ENCODE results near the gene MAPKAPK2. TPM values are rescaled to one million over a fixed set of nuclear protein-coding genes. Genes with fewer than 3 reads are reported as not detected.
A peak's percentile ranks its signal among the peaks of the same experiment; 100 is the strongest.
"Not testable (repeated sequence)": the region's sequence is repeated elsewhere in the genome, so short reads cannot be mapped to it uniquely, and the experiment has no call there.

The MAPKAPK2 gene
- total RNA-seq, 2 donors from 2014 or later = 101 to 102 TPM

DNA sequence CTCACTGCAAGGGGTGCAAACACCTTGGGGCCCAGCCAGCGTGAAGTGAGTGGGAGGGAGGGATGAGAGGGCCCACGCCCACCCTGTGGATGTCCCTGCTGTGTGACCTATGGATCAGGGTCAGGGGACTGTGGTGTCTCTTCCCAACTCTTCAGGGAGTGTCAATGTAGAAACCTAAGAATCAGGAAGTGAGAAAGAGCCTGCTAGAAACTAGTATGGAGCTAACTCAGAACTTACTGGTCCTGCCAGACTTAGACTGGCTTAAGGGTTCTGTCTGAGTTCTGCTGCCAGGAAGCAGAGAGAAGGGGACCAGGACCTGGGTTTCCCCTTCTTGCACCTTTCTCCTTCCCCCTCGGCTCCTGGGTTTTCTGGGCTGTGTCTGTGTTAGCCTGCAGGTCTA lies 89.4 kb downstream of the MAPKAPK2 start:
- peaks cover 40% of the 10 kb centered on the region for H3K27me3 Mint-ChIP-seq (ENCODE audit: low read depth)
- H3K4me3 Mint-ChIP-seq = no peak overlapping the region
- no peaks in the 10 kb centered on the region for H3K9me3 Mint-ChIP-seq
- no peak overlapping the region for H3K27ac Mint-ChIP-seq
- peaks cover 50% of the 10 kb centered on the region for H3K4me1 Mint-ChIP-seq (ENCODE audit: low read depth)
- ATAC-seq (replicated peaks in 1 of 2) = no peak
- no peaks in the 10 kb centered on the region for H3K36me3 Mint-ChIP-seq (ENCODE audit: insufficient read depth in 2 of 2)
- no peak for DNase-seq

DNA sequence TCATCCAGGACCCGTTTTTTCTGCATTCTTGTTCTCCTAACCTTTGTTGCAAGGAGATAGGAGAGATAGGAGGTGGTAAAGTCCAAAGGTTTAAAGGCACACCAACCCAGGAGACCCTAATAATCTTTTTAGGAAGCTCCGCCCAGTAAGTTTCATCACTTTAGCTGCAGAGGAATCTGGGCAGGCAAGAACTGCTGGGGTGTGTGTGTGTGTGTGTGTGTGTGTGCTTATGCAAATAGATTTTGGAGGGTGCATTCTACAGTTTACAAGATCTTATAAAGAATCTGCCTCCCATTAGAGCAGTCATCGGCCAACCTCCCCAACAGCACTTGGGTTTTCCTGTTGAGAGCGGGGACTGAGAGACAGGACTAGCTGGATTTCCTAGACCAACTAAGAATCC lies 91.5 kb downstream of the MAPKAPK2 start:
- Mint-ChIP-seq H3K27me3 (ENCODE audit: low read depth) (peaks cover 27% of the 10 kb centered on the region), H3K9me3 (no peaks in the 10 kb centered on the region), H3K36me3 (ENCODE audit: insufficient read depth in 2 of 2) (no peaks in the 10 kb centered on the region), H3K4me1 (ENCODE audit: low read depth) (peaks cover 29% of the 10 kb centered on the region), H3K27ac (no peak overlapping the region), H3K4me3 (no peak overlapping the region)
- DNase-seq = no peak
- ATAC-seq (replicated peaks in 1 of 2) = no peak

DNA sequence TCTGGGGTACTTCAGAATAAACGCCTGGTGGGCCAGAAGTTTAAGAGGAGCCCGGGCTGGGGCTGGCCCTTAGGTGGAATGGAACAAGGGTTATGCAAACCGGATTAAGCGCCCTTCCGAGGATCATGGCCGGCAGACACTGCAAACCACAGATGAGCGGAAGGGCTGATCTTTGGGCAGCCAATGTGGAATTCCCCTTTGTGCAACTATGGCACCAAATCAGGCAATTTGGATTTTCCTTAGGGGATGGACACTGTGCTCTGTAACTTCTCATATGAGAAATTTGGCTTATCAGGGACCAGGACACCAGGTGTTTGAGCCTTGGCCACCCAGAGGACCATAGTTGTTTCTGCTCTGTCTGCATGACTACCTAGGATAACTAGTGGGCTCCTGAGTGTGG lies 93.3 kb downstream of the MAPKAPK2 start:
- Mint-ChIP-seq H3K4me3 (no peak overlapping the region), H3K4me1 (ENCODE audit: low read depth) (peaks cover 22% of the 10 kb centered on the region), H3K27me3 (ENCODE audit: low read depth) (peaks cover 11% of the 10 kb centered on the region), H3K27ac (no peak overlapping the region), H3K9me3 (no peaks in the 10 kb centered on the region), H3K36me3 (ENCODE audit: insufficient read depth in 2 of 2) (no peaks in the 10 kb centered on the region)
- ATAC-seq (replicated peaks in 1 of 2) (no peak), DNase-seq (no peak)

DNA sequence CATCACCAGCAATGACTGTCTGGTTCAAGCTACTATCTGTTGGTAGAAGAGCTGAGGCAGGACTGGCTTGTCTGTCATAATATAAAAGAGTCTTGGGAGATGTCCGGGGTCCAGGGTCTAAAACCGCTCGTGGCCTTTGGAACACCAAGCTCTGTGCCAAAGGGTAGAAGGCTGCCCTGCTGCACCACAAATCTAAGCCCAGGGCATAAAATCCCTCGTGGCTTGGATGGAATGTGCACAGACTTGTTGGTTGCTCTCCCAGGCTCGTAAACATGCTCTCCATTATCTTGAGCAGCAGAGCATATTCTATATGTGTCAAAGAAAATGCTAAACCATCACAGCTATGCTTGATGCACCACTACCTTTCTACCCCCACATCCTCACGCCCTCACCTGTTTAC lies 94.2 kb downstream of the MAPKAPK2 start:
- not testable (repeated sequence) for DNase-seq; ATAC-seq (replicated peaks in 1 of 2); H3K4me3 Mint-ChIP-seq; H3K36me3 Mint-ChIP-seq (ENCODE audit: insufficient read depth in 2 of 2); H3K9me3 Mint-ChIP-seq; H3K27ac Mint-ChIP-seq; H3K27me3 Mint-ChIP-seq (ENCODE audit: low read depth)
- H3K4me1 Mint-ChIP-seq (ENCODE audit: low read depth) = peaks cover 22% of the 10 kb centered on the region

DNA sequence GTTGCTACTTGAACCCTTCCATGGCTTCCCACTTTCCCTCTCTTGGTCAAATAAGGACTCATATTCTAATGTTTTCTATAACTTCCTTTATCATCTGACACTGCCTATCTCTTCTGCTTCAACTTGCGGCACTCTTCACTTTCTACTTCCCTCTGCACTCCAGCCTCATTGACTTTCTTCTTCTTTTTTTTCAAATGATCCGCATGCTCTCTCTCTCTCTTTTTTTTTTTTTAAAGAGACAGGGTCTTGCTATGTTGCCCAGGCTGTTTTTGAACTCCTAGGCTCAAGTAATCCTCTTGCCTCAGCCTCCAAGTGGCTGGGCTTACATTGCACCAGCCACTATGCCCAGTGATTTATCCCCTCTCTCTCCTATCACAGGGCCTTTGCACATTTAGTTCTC lies 94.9 kb downstream of the MAPKAPK2 start:
- Mint-ChIP-seq H3K27ac (no peak overlapping the region), H3K36me3 (ENCODE audit: insufficient read depth in 2 of 2) (peaks cover 0 to under 1% of the 10 kb centered on the region in 2 donors), H3K27me3 (ENCODE audit: low read depth) (peaks cover under 1% of the 10 kb centered on the region), H3K4me1 (ENCODE audit: low read depth) (peaks cover 26% of the 10 kb centered on the region), H3K4me3 (no peak overlapping the region), H3K9me3 (no peaks in the 10 kb centered on the region)
- ATAC-seq (replicated peaks in 1 of 2) = no peak
- DNase-seq = no peak

DNA sequence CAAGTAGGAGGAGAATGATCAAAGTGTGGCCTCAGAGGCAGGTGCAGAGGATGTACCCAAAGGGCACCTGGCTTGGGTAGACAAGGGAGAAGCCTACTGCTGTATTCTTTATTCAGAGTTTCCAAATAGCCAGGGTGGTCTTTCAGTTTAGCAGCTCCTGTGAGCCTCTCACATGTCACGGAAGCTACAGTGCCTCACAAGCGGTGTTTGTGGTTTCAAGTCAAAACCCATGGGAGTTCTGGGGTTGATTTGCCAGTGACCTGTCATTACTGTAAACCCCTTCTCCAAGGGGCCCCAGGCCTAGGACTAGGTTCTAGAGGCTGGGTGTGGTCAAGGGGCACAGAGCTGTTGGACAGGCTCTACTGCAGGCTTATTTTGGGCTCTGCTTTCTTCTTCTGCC lies 97.7 kb downstream of the MAPKAPK2 start:
- no peaks in the 10 kb centered on the region for H3K9me3 Mint-ChIP-seq
- H3K4me1 Mint-ChIP-seq (ENCODE audit: low read depth) = peaks cover 54% of the 10 kb centered on the region
- DNase-seq (peak in 1 of 2 donors; percentile 49), ATAC-seq (replicated peaks in 1 of 2) (peak; percentile 17 to 35)
- H3K4me3 Mint-ChIP-seq = peak overlapping the region; percentile 4 to 57
- peaks cover 16% of the 10 kb centered on the region for H3K27me3 Mint-ChIP-seq (ENCODE audit: low read depth)
- H3K27ac Mint-ChIP-seq = no peak overlapping the region
- H3K36me3 Mint-ChIP-seq (ENCODE audit: insufficient read depth in 2 of 2) = peaks cover 0 to 1% of the 10 kb centered on the region in 2 donors

DNA sequence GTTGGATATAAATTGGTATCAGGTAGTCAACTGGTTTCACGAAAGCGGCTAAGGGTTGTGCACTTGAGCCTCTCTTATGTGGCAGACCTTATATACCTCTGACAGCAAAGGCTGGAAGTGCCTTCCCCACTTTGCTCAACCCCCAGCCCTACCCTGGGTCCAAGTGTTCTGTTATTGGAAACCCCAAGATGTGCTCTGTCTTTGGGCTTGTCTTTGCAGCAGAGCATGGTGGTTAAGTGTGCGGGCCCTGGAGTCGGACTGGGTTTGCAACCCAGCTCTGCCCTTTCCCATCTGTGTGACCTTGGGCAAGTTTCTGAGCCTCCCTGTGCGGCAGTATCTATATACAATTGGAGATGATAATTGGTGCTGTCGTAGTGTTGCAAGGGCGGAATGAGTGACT lies 98.8 kb downstream of the MAPKAPK2 start:
- no peak for ATAC-seq (replicated peaks in 1 of 2)
- peaks cover 25% of the 10 kb centered on the region for H3K27me3 Mint-ChIP-seq (ENCODE audit: low read depth)
- H3K27ac Mint-ChIP-seq = no peak overlapping the region
- peaks cover 62% of the 10 kb centered on the region for H3K4me1 Mint-ChIP-seq (ENCODE audit: low read depth)
- DNase-seq = no peak
- peak overlapping the region in 1 of 2 donors; percentile 11 for H3K4me3 Mint-ChIP-seq
- peaks cover 0 to 1% of the 10 kb centered on the region in 2 donors for H3K36me3 Mint-ChIP-seq (ENCODE audit: insufficient read depth in 2 of 2)
- no peaks in the 10 kb centered on the region for H3K9me3 Mint-ChIP-seq

Other genes starting within 250 kb of the MAPKAPK2 start
- 10 to 100 TPM; 21.0 to 21.1 TPM for gene IKBKE, start 214.4 kb upstream of the MAPKAPK2 start, total RNA-seq
- gene RASSF5, start 177.4 kb upstream of the MAPKAPK2 start, total RNA-seq = 100 to 1,000 TPM; 227 to 240 TPM
- 100 to 1,000 TPM; 129 to 158 TPM for gene EIF2D, start 72.4 kb upstream of the MAPKAPK2 start, total RNA-seq
- 1 to 10 TPM; 5.9 to 8.7 TPM for gene DYRK3, start 49.4 kb upstream of the MAPKAPK2 start, total RNA-seq
- gene IL19, start 85.9 kb downstream of the MAPKAPK2 start, total RNA-seq = not detected
- 1 to 10 TPM in 1 of 2 donors, under 1 TPM in 1; 0.77 to 2.3 TPM for gene IL10, start 87.6 kb downstream of the MAPKAPK2 start, total RNA-seq
- gene IL20, start 180.7 kb downstream of the MAPKAPK2 start, total RNA-seq = under 1 TPM in 1 of 2 donors, not detected in 1; 0.28 TPM
- gene IL24, start 212.5 kb downstream of the MAPKAPK2 start, total RNA-seq = 1 to 10 TPM; 3.9 to 5.2 TPM
- gene FCMR, start 237.0 kb downstream of the MAPKAPK2 start, total RNA-seq = 10 to 100 TPM; 47.3 to 50.3 TPM

All from activated T-cell treated with anti-CD3 and anti-CD28 coated beads, Interleukin-2, amount 50 U/mL, for 72 hours (primary cell).